HG02885 (cell line): ENCODE measurements around the gene LRRC31.

Experiments
- ATAC-seq: cut with Tn5 transposase; IDR thresholded peaks from one replicate; pipeline ENCODE4 v1.9.1; 2021; ENCODE audit warnings: mild to moderate bottlenecking; ENCODE audit not compliant: unreplicated experiment, poor library complexity

LRRC31 gene

GRCh38 chr3:169818316-169818715 lies 51.4 kb downstream of the LRRC31 start:
- no peak for ATAC-seq

GRCh38 chr3:169815590-169816150 lies 54.1 kb downstream of the LRRC31 start:
- no peak for ATAC-seq

- peak; percentile 86 for ATAC-seq
These were observed 55.8 kb downstream of the LRRC31 start for GRCh38 chr3:169813757-169814517.

GRCh38 chr3:169813278-169813677 lies 56.5 kb downstream of the LRRC31 start:
- no peak for ATAC-seq

GRCh38 chr3:169812332-169813235 lies 57.2 kb downstream of the LRRC31 start, which contains the start of the genes LRRC34 and LRRIQ4:
Gene LRRC34 (minus strand): TSS chr3:169812904. CDS start chr3:169812548, 356 bp downstream.
Gene LRRIQ4 (plus strand): TSS chr3:169812870. CDS start chr3:169821922, 9,052 bp downstream.
- peak; percentile 66 for ATAC-seq

GRCh38 chr3:169811631-169812331 lies 58.0 kb downstream of the LRRC31 start:
- ATAC-seq: peak; percentile 4

GRCh38 chr3:169809230-169809795 lies 60.4 kb downstream of the LRRC31 start:
- ATAC-seq: no peak

- no peak for ATAC-seq
These were observed 65.1 kb downstream of the LRRC31 start for GRCh38 chr3:169804681-169805080.

- ATAC-seq: no peak
These were observed 77.4 kb downstream of the LRRC31 start for GRCh38 chr3:169792359-169792758.

GRCh38 chr3:169790687-169791429 lies 78.9 kb downstream of the LRRC31 start:
- ATAC-seq: no peak

GRCh38 chr3:169790219-169790618 lies 79.5 kb downstream of the LRRC31 start:
- no peak for ATAC-seq
